Prostate gland (tissue), 2 donors: Measurements from ENCODE around the gene MYO9B.

Experiments used
- CTCF ChIP-seq, 4 experiments: fragments of 200-600 bp in 2 of 4; fragments of 450-650 bp in 2 of 4; sonication (generic) in 2 of 4; IDR thresholded peaks; 1 replicate in 3 of 4; 2 replicates in 1 of 4; pipeline ENCODE4 v1.5.1; 2016 to 2019; ENCODE audit warnings: antibody characterized with exemption in 4 of 4, mild to moderate bottlenecking in 2 of 4, moderate library complexity in 2 of 4
- POLR2A ChIP-seq: fragments of 450-650 bp; IDR thresholded peaks from one replicate; pipeline ENCODE4 v1.6.1; 2016; ENCODE audit warnings: antibody characterized with exemption, mild to moderate bottlenecking
- POLR2AphosphoS5 ChIP-seq: sonication (generic); formaldehyde crosslinking; IDR thresholded peaks from one replicate; pipeline ENCODE4 v1.6.1; 2017; ENCODE audit warnings: antibody characterized with exemption

- TF ChIP-seq CTCF (IDR thresholded peaks at IDR 0.05): peak in 1 of 4 experiments; percentile 3
- peak; percentile 87 for TF ChIP-seq POLR2A
- TF ChIP-seq POLR2AphosphoS5: peak; percentile 93
These were observed 150.7 kb downstream of the MYO9B start, which contains the start of gene OCEL1 for GRCh38 chr19:17226002-17226933.
